HUES48 (cell line): ENCODE results near the gene TBC1D24.
"Not testable (repeated sequence)": the region's sequence is repeated elsewhere in the genome, so short reads cannot be mapped to it uniquely, and the experiment has no call there.

ENCODE experiments used
- H3K27ac ChIP-seq: one replicate; pipeline ENCODE4 v1.7.0; 2013; ENCODE audit warnings: low read depth, low read length, inconsistent platforms
- H3K27me3 ChIP-seq: 2 replicates; pipeline ENCODE4 v1.6.1; 2013; ENCODE audit warnings: mild to moderate bottlenecking, low read length; ENCODE audit not compliant: control insufficient read depth, insufficient read depth
- H3K36me3 ChIP-seq: 2 replicates; pipeline ENCODE4 v1.6.1; 2013; ENCODE audit warnings: low read length; ENCODE audit not compliant: control insufficient read depth, insufficient read depth
- H3K4me1 ChIP-seq: 2 replicates; pipeline ENCODE4 v1.6.1; 2013; ENCODE audit warnings: mild to moderate bottlenecking, low read length; ENCODE audit not compliant: control insufficient read depth, insufficient read depth
- H3K4me3 ChIP-seq: 2 replicates; pipeline ENCODE4 v1.5.1; 2013; ENCODE audit warnings: mild to moderate bottlenecking, low read depth, low read length
- H3K9ac ChIP-seq: 2 replicates; pipeline ENCODE4 v1.6.1; 2013; ENCODE audit warnings: mild to moderate bottlenecking, low read depth, low read length, moderate library complexity
- H3K9me3 ChIP-seq: 2 replicates; pipeline ENCODE4 v1.6.1; 2013; ENCODE audit warnings: low read length; ENCODE audit not compliant: control insufficient read depth, insufficient read depth

The TBC1D24 gene

DNA sequence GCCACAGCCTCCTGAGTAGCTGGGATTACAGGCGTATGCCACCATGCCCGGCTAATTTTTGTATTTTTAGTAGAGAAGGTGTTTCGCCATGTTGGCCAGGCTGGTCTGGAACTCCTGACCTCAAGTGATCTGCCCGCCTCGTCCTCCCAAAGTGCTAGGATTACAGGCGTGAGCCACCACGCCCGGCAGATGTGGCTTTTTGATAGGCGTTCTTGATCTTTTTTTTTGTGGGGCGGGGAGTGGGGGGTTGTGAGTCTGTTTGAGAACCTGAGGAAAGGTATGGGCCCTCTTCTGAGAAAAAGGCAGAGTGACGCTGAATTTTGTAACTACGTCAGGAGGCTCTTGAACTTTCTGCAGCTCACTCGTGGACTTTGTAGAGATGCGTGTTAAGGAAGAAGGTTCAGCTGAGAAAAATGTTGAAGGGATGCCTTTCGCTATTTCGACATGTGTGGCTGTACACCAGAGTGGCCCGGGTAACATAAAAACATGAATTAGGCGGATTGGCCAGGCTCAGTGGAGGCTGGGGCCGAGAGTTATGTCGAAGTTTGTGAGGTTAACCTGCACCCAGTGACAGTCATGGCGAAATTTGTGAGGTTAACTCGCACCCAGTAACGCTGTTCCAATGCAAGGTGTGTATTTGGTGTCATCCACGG, 64.4 kb downstream of the TBC1D24 start:
- not testable (repeated sequence) for H3K9ac ChIP-seq, H3K27ac ChIP-seq, H3K36me3 ChIP-seq, H3K27me3 ChIP-seq, H3K9me3 ChIP-seq, H3K4me1 ChIP-seq
- H3K4me3 ChIP-seq: 0 out of 2 replicates have a peak overlapping the region, but pooled peaks have one; percentile 57

- H3K9me3 ChIP-seq, H3K4me1 ChIP-seq, H3K9ac ChIP-seq, H3K36me3 ChIP-seq, H3K4me3 ChIP-seq, H3K27ac ChIP-seq, H3K27me3 ChIP-seq: not testable (repeated sequence)
These were observed 65.0 kb downstream of the TBC1D24 start for GRCh38 chr16:2539845-2540458.

DNA sequence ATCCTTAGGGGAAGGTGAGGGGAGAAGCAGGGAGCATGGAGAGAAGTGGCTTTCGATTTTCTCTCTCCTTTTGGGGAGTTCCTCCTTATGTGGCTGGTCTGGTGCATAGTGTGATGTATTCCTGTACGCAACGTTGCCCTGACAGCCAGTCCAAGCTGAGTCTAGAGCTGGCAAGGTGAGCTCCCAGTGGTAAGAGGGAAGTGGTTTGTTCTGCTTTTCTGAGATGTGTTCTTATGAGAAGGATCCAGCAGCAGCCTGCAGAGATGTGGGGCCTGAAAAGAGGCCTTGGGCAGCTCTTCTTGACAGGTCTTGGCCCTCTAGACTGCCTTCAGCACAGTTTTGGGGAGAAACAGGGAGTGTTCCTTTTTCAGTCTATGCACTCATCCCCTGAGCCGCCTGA, 66.0 kb downstream of the TBC1D24 start:
- not testable (repeated sequence) for H3K27ac ChIP-seq, H3K9ac ChIP-seq, H3K9me3 ChIP-seq, H3K36me3 ChIP-seq, H3K4me1 ChIP-seq, H3K4me3 ChIP-seq, H3K27me3 ChIP-seq

GRCh38 chr16:2541409-2541808, 66.5 kb downstream of the TBC1D24 start:
- H3K9me3 ChIP-seq, H3K9ac ChIP-seq, H3K27me3 ChIP-seq, H3K4me1 ChIP-seq, H3K27ac ChIP-seq, H3K4me3 ChIP-seq, H3K36me3 ChIP-seq: not testable (repeated sequence)

GRCh38 chr16:2543771-2544170, 68.8 kb downstream of the TBC1D24 start:
- not testable (repeated sequence) for H3K9me3 ChIP-seq, H3K36me3 ChIP-seq, H3K9ac ChIP-seq, H3K27me3 ChIP-seq, H3K4me1 ChIP-seq, H3K27ac ChIP-seq, H3K4me3 ChIP-seq

GRCh38 chr16:2550283-2550878, 75.5 kb downstream of the TBC1D24 start:
- not testable (repeated sequence) for H3K4me1 ChIP-seq

DNA sequence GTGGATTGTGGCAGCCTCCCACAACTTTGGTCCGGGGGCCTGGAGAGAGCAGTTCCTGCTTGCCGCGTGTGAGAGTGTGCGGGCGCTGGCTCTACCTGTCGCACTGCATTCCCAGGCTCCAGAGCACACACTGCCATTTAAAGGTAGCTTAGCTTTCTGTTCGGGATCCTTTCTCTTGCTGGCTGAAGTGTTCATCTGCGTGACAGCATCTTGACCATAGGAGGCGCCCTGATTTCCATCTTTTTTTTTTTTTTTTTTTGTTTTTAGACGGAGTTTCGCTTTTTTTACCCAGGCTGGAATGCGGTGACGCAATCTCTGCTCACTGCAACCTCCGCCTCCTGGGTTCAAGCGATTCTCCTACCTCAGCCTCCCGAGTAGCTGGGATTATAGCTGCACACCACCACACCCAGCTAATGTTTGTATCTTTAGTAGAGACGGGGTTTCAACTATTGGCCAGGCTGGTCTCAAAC, 76.5 kb downstream of the TBC1D24 start:
- peak overlapping the region; percentile 73 for H3K27ac ChIP-seq
- H3K9ac ChIP-seq, H3K27me3 ChIP-seq, H3K4me3 ChIP-seq, H3K36me3 ChIP-seq, H3K9me3 ChIP-seq, H3K4me1 ChIP-seq: not testable (repeated sequence)

More at GRCh38 chr16:2550283-2550878, 75.5 kb downstream of the TBC1D24 start:
- not testable (repeated sequence) for H3K4me3 ChIP-seq, H3K27me3 ChIP-seq, H3K9me3 ChIP-seq, H3K9ac ChIP-seq, H3K36me3 ChIP-seq, H3K27ac ChIP-seq

DNA sequence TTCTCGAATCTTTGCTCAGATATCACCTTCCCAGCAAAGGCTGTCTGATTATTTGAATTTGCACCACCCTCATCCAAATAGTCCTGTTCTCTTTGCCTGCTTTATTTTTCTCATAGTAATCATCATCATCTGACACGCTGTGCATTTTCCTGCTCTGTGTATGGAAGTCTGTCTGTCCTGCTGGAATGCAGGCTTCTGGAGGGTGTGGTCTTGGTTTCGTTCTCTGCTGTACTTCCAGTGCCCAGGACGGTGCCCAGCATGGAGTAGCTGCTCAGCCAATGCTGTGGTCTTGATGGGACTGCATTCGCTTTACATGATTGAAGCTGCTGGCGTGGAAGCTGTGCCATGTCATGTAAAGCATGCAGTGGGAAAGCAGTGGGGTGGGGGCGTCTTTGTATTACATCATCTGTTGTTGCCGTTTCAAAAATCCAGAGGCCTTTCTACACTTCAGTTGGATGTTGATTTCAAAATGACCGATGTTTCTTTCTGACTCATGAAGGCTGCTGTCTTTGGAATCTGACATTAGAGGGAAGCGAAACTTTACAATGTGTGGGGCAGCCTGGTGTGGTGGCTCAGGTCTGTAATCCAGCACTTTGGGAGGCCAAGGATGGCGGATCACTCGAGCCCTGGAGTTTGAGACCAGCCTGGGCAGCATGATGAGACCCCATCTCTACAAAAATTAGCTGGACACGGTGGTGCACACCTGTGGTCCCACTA, 79.9 kb downstream of the TBC1D24 start:
- not testable (repeated sequence) for H3K9ac ChIP-seq, H3K27ac ChIP-seq, H3K4me1 ChIP-seq, H3K36me3 ChIP-seq, H3K27me3 ChIP-seq, H3K9me3 ChIP-seq, H3K4me3 ChIP-seq
